GM21529 (cell line): ENCODE measurements around the gene PFAS.
A peak's percentile ranks its signal among the peaks of the same experiment; 100 is the strongest.

Source experiments
- ATAC-seq: cut with Tn5 transposase; IDR thresholded peaks from one replicate; pipeline ENCODE4 v1.9.1; 2021; ENCODE audit not compliant: unreplicated experiment

Gene PFAS

GRCh38 chr17:8300226-8300625, 51.1 kb downstream of the PFAS start:
- no peak for ATAC-seq

GRCh38 chr17:8300627-8301242, 51.6 kb downstream of the PFAS start:
- ATAC-seq: peak; percentile 53

GRCh38 chr17:8310601-8311123, 61.6 kb downstream of the PFAS start:
- no peak for ATAC-seq

- no peak for ATAC-seq
Observed at GRCh38 chr17:8311131-8311790, 62.2 kb downstream of the PFAS start.

- ATAC-seq: no peak
Observed at GRCh38 chr17:8312251-8312650, 63.2 kb downstream of the PFAS start.

GRCh38 chr17:8312726-8313600, 63.9 kb downstream of the PFAS start:
- no peak for ATAC-seq

GRCh38 chr17:8314797-8315763, 66.0 kb downstream of the PFAS start:
- no peak for ATAC-seq

GRCh38 chr17:8315764-8316217, 66.7 kb downstream of the PFAS start:
- no peak for ATAC-seq

- ATAC-seq: no peak
Observed at GRCh38 chr17:8318010-8318935, 69.2 kb downstream of the PFAS start.
